Lower lobe of right lung (tissue), 2 donors: ENCODE measurements around the gene DENND1B. TPM values are rescaled to one million over a fixed set of nuclear protein-coding genes. Genes with fewer than 3 reads are reported as not detected.
"Not testable (repeated sequence)": the region's sequence is repeated elsewhere in the genome, so short reads cannot be mapped to it uniquely, and the experiment has no call there.

ENCODE experiments used
- ATAC-seq, 2 donors: fragments of 200-7000 bp; cut with Tn5 transposase; one replicate each; pipeline ENCODE4 v1.9.1; 2020 to 2022; ENCODE audit warnings: mild to moderate bottlenecking in 2 of 2, moderate library complexity in 2 of 2
- DNase-seq: peaks from one replicate; pipeline ENCODE4 v3.0.0-alpha.2; 2020
- H3K27ac ChIP-seq: fragments of 200-600 bp; one replicate; pipeline ENCODE4 v1.8.0; 2022
- H3K27me3 ChIP-seq: fragments of 200-600 bp; one replicate; pipeline ENCODE4 v1.8.0; 2022; ENCODE audit warnings: low read depth
- H3K36me3 ChIP-seq: fragments of 200-600 bp; one replicate; pipeline ENCODE4 v1.8.0; 2022; ENCODE audit warnings: mild to moderate bottlenecking
- H3K4me1 ChIP-seq: fragments of 200-600 bp; one replicate; pipeline ENCODE4 v1.8.0; 2022
- H3K4me3 ChIP-seq: fragments of 200-600 bp; one replicate; pipeline ENCODE4 v1.8.0; 2022; ENCODE audit warnings: mild to moderate bottlenecking
- H3K9me3 ChIP-seq: fragments of 200-600 bp; one replicate; pipeline ENCODE4 v1.8.0; 2022
- intact Hi-C: fragments of 100-400 bp; cut with DNase I; formaldehyde crosslinking; loops from one replicate; pipeline ENCODE4 v1.11.0; 2022
- total RNA-seq: library from RNA; stranded (reverse); fragmentation: NEBNext Ultra II Directional; extraction: Animal tissue kit (Norgen Biotek cat#: 25700); gene quantifications from one replicate; pipeline ENCODE4 v1.2.1, GENCODE V29; 2021
- TF ChIP-seq, protein P1 (sequence below): fragments of 200-600 bp; IDR thresholded peaks from one replicate; pipeline ENCODE4 v1.8.0; 2022; ENCODE audit warnings: antibody characterized with exemption, mild to moderate bottlenecking
- donor health status: DM: no; HTN: yes; CAD: no; lungs with severe emphysema.

DENND1B gene
- total RNA-seq, 1 donor from 2014 or later: 25.6 TPM

DNA sequence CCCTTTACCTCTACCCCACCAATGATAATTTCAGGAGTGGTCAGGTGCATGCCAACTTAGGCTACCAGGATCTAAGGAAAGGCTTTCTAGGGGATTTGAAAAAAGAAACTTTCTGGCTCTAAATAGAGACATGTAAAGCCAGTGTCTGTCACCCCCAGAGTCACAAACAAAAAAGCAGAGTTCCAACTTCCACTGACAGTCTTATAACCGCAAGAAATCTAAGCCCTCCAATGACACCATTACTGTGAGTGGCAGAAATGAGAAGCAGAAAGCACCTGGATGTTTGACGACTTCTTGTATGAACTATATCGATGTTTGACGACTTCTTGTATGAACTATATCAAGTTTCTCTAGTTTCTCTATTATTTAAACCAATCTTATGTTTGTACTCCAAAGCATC lies 6.0 kb downstream of the DENND1B start:
- no peak for DNase-seq
- TF ChIP-seq, protein P1, sequence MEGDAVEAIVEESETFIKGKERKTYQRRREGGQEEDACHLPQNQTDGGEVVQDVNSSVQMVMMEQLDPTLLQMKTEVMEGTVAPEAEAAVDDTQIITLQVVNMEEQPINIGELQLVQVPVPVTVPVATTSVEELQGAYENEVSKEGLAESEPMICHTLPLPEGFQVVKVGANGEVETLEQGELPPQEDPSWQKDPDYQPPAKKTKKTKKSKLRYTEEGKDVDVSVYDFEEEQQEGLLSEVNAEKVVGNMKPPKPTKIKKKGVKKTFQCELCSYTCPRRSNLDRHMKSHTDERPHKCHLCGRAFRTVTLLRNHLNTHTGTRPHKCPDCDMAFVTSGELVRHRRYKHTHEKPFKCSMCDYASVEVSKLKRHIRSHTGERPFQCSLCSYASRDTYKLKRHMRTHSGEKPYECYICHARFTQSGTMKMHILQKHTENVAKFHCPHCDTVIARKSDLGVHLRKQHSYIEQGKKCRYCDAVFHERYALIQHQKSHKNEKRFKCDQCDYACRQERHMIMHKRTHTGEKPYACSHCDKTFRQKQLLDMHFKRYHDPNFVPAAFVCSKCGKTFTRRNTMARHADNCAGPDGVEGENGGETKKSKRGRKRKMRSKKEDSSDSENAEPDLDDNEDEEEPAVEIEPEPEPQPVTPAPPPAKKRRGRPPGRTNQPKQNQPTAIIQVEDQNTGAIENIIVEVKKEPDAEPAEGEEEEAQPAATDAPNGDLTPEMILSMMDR: no peak
- ATAC-seq: no peak
- Histone ChIP-seq H3K27me3 (no peaks in the 10 kb centered on the region), H3K36me3 (no peaks in the 10 kb centered on the region), H3K9me3 (no peaks in the 10 kb centered on the region), H3K4me1 (peaks cover 27% of the 10 kb centered on the region), H3K27ac (no peak overlapping the region), H3K4me3 (no peak overlapping the region)
- intact Hi-C loops: no loop called here

DNA sequence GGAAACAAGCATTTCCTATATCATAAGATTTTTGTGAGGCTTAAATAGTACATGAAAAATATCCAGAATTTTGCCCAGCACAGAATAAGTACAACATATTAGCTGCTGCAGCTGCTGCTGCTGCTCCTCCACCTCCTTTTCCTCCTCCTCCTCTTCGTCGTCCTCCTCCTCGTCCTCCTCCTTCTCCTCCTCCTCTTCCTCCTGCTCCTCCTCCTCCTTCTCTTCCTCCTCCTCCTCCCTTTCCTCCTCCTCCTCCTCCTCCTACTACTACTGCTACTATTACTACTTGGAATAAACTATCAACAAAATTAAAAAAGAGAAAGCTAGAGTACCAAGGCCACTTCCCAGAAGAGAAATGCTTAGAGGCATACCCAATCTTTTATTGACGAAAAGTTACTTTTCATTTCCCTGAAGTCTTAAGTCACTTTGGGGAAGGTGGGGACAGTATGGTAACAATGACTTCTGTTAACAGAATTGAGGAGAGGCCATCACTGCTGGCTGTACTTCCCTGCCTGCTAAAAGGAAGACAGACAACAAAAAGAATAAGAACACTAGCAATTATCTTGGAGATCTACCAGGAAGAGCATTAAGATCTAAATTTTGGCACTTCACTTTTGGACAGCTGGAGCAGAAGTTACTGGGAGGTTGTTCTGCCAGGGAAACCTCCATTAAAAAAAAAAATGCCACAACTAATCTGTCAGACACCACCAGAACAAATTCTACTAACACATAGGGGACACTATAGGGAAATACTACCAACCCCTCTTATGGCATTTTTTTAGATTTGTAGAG lies 7.1 kb downstream of the DENND1B start:
- TF ChIP-seq, protein P1: no peak
- DNase-seq (no peak), ATAC-seq (no peak)
- H3K27ac ChIP-seq: no peak overlapping the region
- no peaks in the 10 kb centered on the region for H3K36me3 ChIP-seq
- intact Hi-C loops: no loop called here
- no peaks in the 10 kb centered on the region for H3K27me3 ChIP-seq
- peaks cover 18% of the 10 kb centered on the region for H3K4me1 ChIP-seq
- no peaks in the 10 kb centered on the region for H3K9me3 ChIP-seq
- H3K4me3 ChIP-seq: no peak overlapping the region

DNA sequence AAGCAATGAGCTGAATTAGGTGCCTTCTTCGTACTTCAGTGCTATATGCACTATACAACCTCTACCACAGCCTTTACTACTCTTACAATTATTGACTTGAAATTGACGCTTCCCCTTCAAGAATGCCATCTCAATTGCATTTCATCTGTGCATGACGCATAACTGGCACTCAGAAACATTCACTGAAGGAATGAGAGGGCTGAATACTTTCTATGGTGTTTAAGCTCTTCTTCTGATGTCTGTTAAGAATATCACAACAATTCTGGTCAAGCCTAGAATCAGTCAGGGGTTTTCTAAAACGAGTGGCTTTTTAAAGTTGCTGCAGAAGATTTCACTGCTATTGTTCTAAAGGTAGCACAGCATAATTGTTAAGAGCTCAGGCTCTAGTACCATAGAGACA lies 11.5 kb downstream of the DENND1B start:
- H3K4me1 ChIP-seq: no peaks in the 10 kb centered on the region
- H3K27ac ChIP-seq: no peak overlapping the region
- TF ChIP-seq, protein P1: no peak
- H3K9me3 ChIP-seq: no peaks in the 10 kb centered on the region
- intact Hi-C loops: no loop called here
- H3K27me3 ChIP-seq: no peaks in the 10 kb centered on the region
- no peak overlapping the region for H3K4me3 ChIP-seq
- DNase-seq (no peak), ATAC-seq (no peak)
- no peaks in the 10 kb centered on the region for H3K36me3 ChIP-seq

DNA sequence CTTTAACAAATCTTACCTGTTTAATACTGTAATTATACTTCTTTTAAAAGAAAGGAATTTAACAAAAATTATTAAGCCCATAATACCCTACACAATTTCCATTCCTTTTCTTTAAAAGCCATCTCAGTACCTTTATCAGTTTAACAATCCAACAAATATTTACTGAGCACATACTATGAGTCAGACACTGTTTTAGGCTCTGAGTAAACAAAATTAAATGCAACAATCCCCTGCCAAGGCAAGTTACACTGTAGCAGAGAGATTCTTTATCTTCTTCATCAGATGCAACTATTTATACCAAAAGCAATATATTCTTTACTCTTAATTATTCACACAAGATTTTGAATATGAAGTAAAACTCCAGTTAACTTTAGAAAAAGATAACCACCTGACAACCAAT lies 12.0 kb downstream of the DENND1B start:
- H3K4me1 ChIP-seq: no peaks in the 10 kb centered on the region
- H3K36me3 ChIP-seq: no peaks in the 10 kb centered on the region
- TF ChIP-seq, protein P1: no peak
- H3K27ac ChIP-seq: no peak overlapping the region
- intact Hi-C loops: no loop called here
- H3K27me3 ChIP-seq: no peaks in the 10 kb centered on the region
- DNase-seq (no peak), ATAC-seq (no peak)
- H3K9me3 ChIP-seq: no peaks in the 10 kb centered on the region
- no peak overlapping the region for H3K4me3 ChIP-seq

DNA sequence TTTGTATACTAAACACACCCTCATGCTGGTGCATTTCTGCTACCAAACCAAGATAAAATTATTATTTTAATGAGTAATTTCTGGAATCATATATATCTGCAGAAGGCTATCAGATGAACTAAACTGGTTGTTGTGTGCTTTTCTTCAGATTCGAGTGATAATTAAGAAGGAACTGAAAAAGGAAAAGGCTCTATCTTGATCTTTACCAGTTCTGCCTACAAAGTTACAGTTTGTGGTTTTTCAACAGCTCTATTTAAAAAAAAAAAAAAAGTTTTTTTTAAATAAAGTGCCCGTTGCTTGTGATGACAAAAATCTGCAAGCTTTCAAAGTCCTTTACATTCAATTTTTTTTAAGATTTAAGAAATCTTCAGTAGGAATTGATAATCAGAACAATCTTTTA lies 13.6 kb downstream of the DENND1B start:
- Histone ChIP-seq H3K9me3 (no peaks in the 10 kb centered on the region), H3K4me3 (no peak overlapping the region), H3K27ac (no peak overlapping the region), H3K27me3 (no peaks in the 10 kb centered on the region), H3K4me1 (no peaks in the 10 kb centered on the region), H3K36me3 (no peaks in the 10 kb centered on the region)
- TF ChIP-seq, protein P1: no peak
- intact Hi-C loops: no loop called here
- no peak for ATAC-seq
- no peak for DNase-seq

DNA sequence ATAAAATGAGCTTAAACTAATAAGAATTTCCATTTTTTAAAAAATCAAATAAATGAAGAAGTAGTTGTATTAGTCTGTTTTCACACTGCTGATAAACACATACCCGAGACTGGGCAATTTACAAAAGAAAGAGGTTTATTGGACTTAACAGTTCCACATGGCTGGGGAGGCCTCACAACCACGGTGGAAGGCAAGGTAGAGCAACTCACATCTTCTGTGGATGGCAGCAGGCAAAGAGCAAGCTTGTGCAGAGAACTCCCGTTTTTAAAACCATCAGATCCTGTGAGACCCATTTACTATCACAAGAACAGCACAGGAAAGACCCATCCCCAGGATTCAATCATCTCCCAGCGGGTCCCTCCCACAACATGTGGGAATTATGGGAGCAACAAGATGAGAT lies 19.7 kb downstream of the DENND1B start:
- intact Hi-C loops, H3K4me3 ChIP-seq, ATAC-seq, H3K27ac ChIP-seq, DNase-seq, H3K36me3 ChIP-seq, H3K27me3 ChIP-seq, H3K9me3 ChIP-seq, H3K4me1 ChIP-seq: not testable (repeated sequence)

DNA sequence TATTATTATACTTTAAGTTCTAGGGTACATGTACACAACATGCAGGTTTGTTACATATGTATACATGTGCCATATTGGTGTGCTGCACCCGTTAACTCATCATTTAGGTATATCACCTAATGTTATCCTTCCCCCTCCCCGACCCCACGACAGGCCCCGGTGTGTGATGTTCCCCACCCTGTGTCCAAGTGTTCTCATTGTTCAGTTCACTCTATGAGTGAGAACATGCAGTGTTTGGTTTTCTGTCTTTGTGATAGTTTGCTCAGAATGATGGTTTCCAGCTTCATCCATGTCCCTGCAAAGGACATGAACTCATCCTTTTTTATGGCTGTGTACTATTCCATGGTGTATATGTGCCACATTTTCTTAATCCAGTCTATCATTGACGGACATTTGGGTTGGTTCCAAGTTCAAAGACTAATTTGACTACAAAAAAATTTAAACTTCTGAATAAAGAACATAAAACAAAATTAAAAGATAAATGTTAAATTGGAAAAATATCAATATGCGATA lies 22.6 kb downstream of the DENND1B start:
- H3K4me1 ChIP-seq, intact Hi-C loops, H3K9me3 ChIP-seq, ATAC-seq, H3K36me3 ChIP-seq, H3K4me3 ChIP-seq, H3K27ac ChIP-seq, H3K27me3 ChIP-seq, DNase-seq: not testable (repeated sequence)
